K562 (cell line): ENCODE results near the gene TFCP2. TPM values are rescaled to one million over a fixed set of nuclear protein-coding genes. Genes with fewer than 3 reads are reported as not detected.

ENCODE experiments used
- BRF2 ChIP-seq: IDR thresholded peaks from 3 replicates; pipeline ENCODE4 v1.6.1; 2011; ENCODE audit warnings: borderline replicate concordance, mild to moderate bottlenecking; ENCODE audit not compliant: insufficient read length, insufficient read depth
- EZH2 ChIP-seq: IDR thresholded peaks from 2 replicates; pipeline ENCODE4 v1.6.1; 2012; ENCODE audit warnings: low read depth, mild to moderate bottlenecking, inconsistent platforms, low read length, borderline replicate concordance
- RBM15 ChIP-seq: fragments of 200-400 bp; formaldehyde crosslinking; IDR thresholded peaks from 2 replicates; pipeline ENCODE4 v1.6.1; 2018; ENCODE audit warnings: mild to moderate bottlenecking, low read length, moderate library complexity; ENCODE audit not compliant: insufficient read depth
- SMARCE1 ChIP-seq: fragments of 450-650 bp; IDR thresholded peaks from 2 replicates; pipeline ENCODE4 v1.7.1; 2016; ENCODE audit warnings: mild to moderate bottlenecking
- TCF15 ChIP-seq: fragments of 250-450 bp; sonication (Bioruptor Pico); IDR thresholded peaks from 2 replicates; pipeline ENCODE4 v1.8.0; 2022; ENCODE audit warnings: moderate library complexity, mild to moderate bottlenecking, inconsistent platforms
- TEAD4 ChIP-seq, 2 experiments: sonication (generic) in 1 of 2; formaldehyde crosslinking in 1 of 2; IDR thresholded peaks; 2 replicates each; pipeline versions ENCODE4 v1.6.1 to v1.8.0; 2012 to 2022; ENCODE audit warnings: borderline replicate concordance in 1 of 2, inconsistent platforms in 1 of 2, low read length in 1 of 2, mild to moderate bottlenecking in 1 of 2, missing genetic modification reagents in 1 of 2
- ZBTB34 ChIP-seq: fragments of 250-450 bp; sonication (Bioruptor Pico); IDR thresholded peaks from 2 replicates; pipeline ENCODE4 v1.8.0; 2021; ENCODE audit warnings: mild to moderate bottlenecking, moderate library complexity
- ZNF197 ChIP-seq: fragments of 200-800 bp; sonication (Bioruptor generic); IDR thresholded peaks from 2 replicates; pipeline ENCODE4 v1.6.1; 2016; ENCODE audit warnings: low read depth, missing genetic modification characterization, missing compliant biosample characterization
- ZNF407 ChIP-seq: fragments of 450-650 bp; IDR thresholded peaks from 2 replicates; pipeline ENCODE4 v1.6.1; 2016; ENCODE audit warnings: low read depth
- ZNF57 ChIP-seq: fragments of 450-650 bp; formaldehyde crosslinking; IDR thresholded peaks from 2 replicates; pipeline ENCODE4 v1.4.0; 2020; ENCODE audit warnings: mild to moderate bottlenecking, moderate library complexity
- ZNF586 ChIP-seq: fragments of 450-650 bp; formaldehyde crosslinking; conservative IDR thresholded peaks from 2 replicates; pipeline ENCODE4 v1.4.0; 2020; ENCODE audit warnings: mild to moderate bottlenecking, moderate library complexity
- ZNF655 ChIP-seq: fragments of 250-450 bp; sonication (Bioruptor Pico); IDR thresholded peaks from 2 replicates; pipeline ENCODE4 v1.5.0; 2021
- ZNF77 ChIP-seq: fragments of 250-450 bp; sonication (Bioruptor Pico); IDR thresholded peaks from 2 replicates; pipeline ENCODE4 v1.5.0; 2020
- polyA plus RNA-seq, 8 experiments: library from polyadenylated mRNA; depleted of rRNA in 4 of 8; stranded (reverse) in 5 of 8; unstranded in 3 of 8; fragments of >200 nt; fragmentation: Nextera tagmentation in 2 of 8; fragmentation: Illumina TruSeq in 1 of 8; extraction: Ambion mirVana in 2 of 8; extraction: Trizol in 1 of 8; gene quantifications; 2 replicates each; pipeline versions ENCODE4 v1.2.1 to v1.2.3, GENCODE V29; 2011 to 2014; ENCODE audit warnings: inconsistent platforms in 1 of 8, missing spikeins in 1 of 8
- total RNA-seq, 7 experiments: library from RNA; depleted of rRNA in 6 of 7; stranded (reverse); fragments of >200 nt in 6 of 7; fragmentation: Illumina TruSeq in 2 of 7; extraction: Trizol in 2 of 7; gene quantifications; 2 replicates each; pipeline versions ENCODE4 v1.2.1 to v1.2.3, GENCODE V29; 2011 to 2021; ENCODE audit warnings: low replicate concordance in 1 of 7

The TFCP2 gene
- total and polyA plus RNA-seq, 9 of the 15 experiments (the other 6 are each of a cell fraction or from before 2014, with no cell fraction given), result 8.0 to 38.9 (median 19.3) TPM

GRCh38 chr12:51047655-51048540 lies 125.0 kb downstream of the TFCP2 start, which contains the start of gene LETMD1 (continued):
- TF ChIP-seq ZBTB34 (0 out of 2 replicates have a peak, but pooled peaks have one; percentile 41), ZNF407 (no peak), BRF2 (no peak), SMARCE1 (no peak), ZNF197 (CRISPR knock-in tag) (no peak; the same call in 1 of the 2 replicates), RBM15 (no peak), TCF15 (CRISPR knock-in tag) (no peak), ZNF655 (CRISPR knock-in tag) (no peak), ZNF586 (CRISPR knock-in tag) (no peak), ZNF77 (CRISPR knock-in tag) (no peak), TEAD4 (IDR thresholded peaks at IDR 0.05; ENCODE audit: low read length) (0 out of 2 replicates have a peak, but pooled peaks have one; percentile 5), TEAD4 (CRISPR knock-in tag; IDR thresholded peaks at IDR 0.05; ENCODE audit: borderline replicate concordance) (no peak), EZH2 (no peak), ZNF57 (CRISPR knock-in tag) (no peak)
